Measurements from ENCODE around the gene RIMBP2.

RIMBP2 gene

DNA sequence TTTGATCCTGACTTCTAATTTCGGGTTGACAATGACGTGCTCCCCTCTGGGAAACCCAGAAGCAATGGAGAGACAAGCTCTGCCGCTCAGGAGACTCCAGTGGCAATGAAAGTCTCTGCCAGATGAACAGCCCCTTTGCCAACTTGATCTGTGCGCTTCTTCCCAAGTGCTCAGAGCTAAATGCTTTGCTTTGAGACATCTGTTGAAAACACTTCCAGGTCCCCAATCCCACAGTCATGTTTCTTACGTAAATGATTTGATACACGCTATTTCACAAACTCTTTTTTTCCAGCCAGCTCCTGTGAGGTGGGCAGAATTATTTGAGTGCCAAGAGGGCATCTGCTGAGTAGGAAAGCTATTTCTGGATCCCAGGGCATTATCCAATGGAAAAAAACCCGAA, 147.6 kb downstream of the RIMBP2 start:
- no peaks in the 10 kb centered on the region for H3K36me3 ChIP-seq (replicated peaks; ENCODE audit: low read depth, low read length)
- H3K79me2 ChIP-seq (ENCODE audit: low read length) = no peaks in the 10 kb centered on the region
- no peaks in the 10 kb centered on the region for H3K9me3 ChIP-seq (ENCODE audit: insufficient read depth, low read length)
- no peak overlapping the region for H3K4me2 ChIP-seq (ENCODE audit: low read length)
- no peaks in the 10 kb centered on the region for H3K27me3 ChIP-seq (ENCODE audit: low read depth, low read length)
- H3K4me1 ChIP-seq (ENCODE audit: low read length) = no peaks in the 10 kb centered on the region
- H2AFZ ChIP-seq (ENCODE audit: low read depth, low read length) = no peak overlapping the region
- H4K20me1 ChIP-seq (ENCODE audit: insufficient read depth, low read length) = no peaks in the 10 kb centered on the region
- no peak overlapping the region for H3K4me3 ChIP-seq (ENCODE audit: low read length)
- H3K9ac ChIP-seq (ENCODE audit: low read length) = no peak overlapping the region
- TF ChIP-seq CTCF (IDR thresholded peaks at IDR 0.05; ENCODE audit: low read depth, low read length) (no peak), EZH2phosphoT487 (IDR thresholded peaks at IDR 0.05; ENCODE audit: low read depth) (no peak)
- H3K27ac ChIP-seq (ENCODE audit: low read length) = no peak overlapping the region

- Histone ChIP-seq H3K4me2 (ENCODE audit: low read length) (no peak overlapping the region), H2AFZ (ENCODE audit: low read depth, low read length) (no peak overlapping the region), H3K9me3 (ENCODE audit: insufficient read depth, low read length) (no peaks in the 10 kb centered on the region), H3K9ac (ENCODE audit: low read length) (no peak overlapping the region), H3K79me2 (ENCODE audit: low read length) (no peaks in the 10 kb centered on the region), H3K27me3 (ENCODE audit: low read depth, low read length) (no peaks in the 10 kb centered on the region), H3K4me3 (ENCODE audit: low read length) (no peak overlapping the region), H3K4me1 (ENCODE audit: low read length) (no peaks in the 10 kb centered on the region), H3K36me3 (replicated peaks; ENCODE audit: low read depth, low read length) (no peaks in the 10 kb centered on the region), H4K20me1 (ENCODE audit: insufficient read depth, low read length) (no peaks in the 10 kb centered on the region), H3K27ac (ENCODE audit: low read length) (no peak overlapping the region)
- TF ChIP-seq EZH2phosphoT487 (IDR thresholded peaks at IDR 0.05; ENCODE audit: low read depth) (no peak), CTCF (IDR thresholded peaks at IDR 0.05; ENCODE audit: low read depth, low read length) (no peak)
Observed at GRCh38 chr12:130568041-130568440, 148.1 kb downstream of the RIMBP2 start.

GRCh38 chr12:130566446-130567155, 149.5 kb downstream of the RIMBP2 start:
- TF ChIP-seq CTCF (IDR thresholded peaks at IDR 0.05; ENCODE audit: low read depth, low read length) = no peak
- H3K4me1 ChIP-seq (ENCODE audit: low read length) = no peaks in the 10 kb centered on the region
- H3K9me3 ChIP-seq (ENCODE audit: insufficient read depth, low read length) = no peaks in the 10 kb centered on the region
- no peak overlapping the region for H3K4me3 ChIP-seq (ENCODE audit: low read length)
- H3K4me2 ChIP-seq (ENCODE audit: low read length) = no peak overlapping the region
- no peak overlapping the region for H3K9ac ChIP-seq (ENCODE audit: low read length)
- H3K27me3 ChIP-seq (ENCODE audit: low read depth, low read length) = no peaks in the 10 kb centered on the region
- H4K20me1 ChIP-seq (ENCODE audit: insufficient read depth, low read length) = no peaks in the 10 kb centered on the region
- no peaks in the 10 kb centered on the region for H3K36me3 ChIP-seq (replicated peaks; ENCODE audit: low read depth, low read length)
- H3K79me2 ChIP-seq (ENCODE audit: low read length) = no peaks in the 10 kb centered on the region
- no peak overlapping the region for H3K27ac ChIP-seq (ENCODE audit: low read length)
- no peak overlapping the region for H2AFZ ChIP-seq (ENCODE audit: low read depth, low read length)

DNA sequence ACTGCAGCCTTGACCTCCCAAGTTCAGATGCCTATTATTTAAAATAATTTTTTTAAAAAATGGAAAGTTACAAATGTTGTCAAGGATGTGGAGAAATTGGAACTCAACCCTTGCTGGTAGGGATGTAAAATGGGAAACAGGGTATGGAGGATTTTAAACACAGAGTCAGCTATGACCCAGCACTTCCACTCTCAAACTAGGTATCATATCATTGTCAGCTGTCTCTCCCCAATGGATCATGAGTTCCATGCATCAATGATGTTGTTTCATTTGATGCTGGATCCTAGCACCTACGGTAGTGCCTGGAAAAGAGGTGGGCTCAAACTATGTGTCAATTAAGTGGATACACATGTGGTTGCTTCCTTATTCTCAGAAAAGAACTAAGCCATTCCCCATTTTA, 150.9 kb downstream of the RIMBP2 start:
- Histone ChIP-seq H4K20me1 (ENCODE audit: insufficient read depth, low read length) (no peaks in the 10 kb centered on the region), H3K27me3 (ENCODE audit: low read depth, low read length) (no peaks in the 10 kb centered on the region), H3K4me2 (ENCODE audit: low read length) (no peak overlapping the region), H3K36me3 (replicated peaks; ENCODE audit: low read depth, low read length) (no peaks in the 10 kb centered on the region), H3K4me1 (ENCODE audit: low read length) (no peaks in the 10 kb centered on the region), H3K27ac (ENCODE audit: low read length) (no peak overlapping the region), H3K4me3 (ENCODE audit: low read length) (no peak overlapping the region), H3K79me2 (ENCODE audit: low read length) (no peaks in the 10 kb centered on the region), H3K9ac (ENCODE audit: low read length) (no peak overlapping the region), H3K9me3 (ENCODE audit: insufficient read depth, low read length) (no peaks in the 10 kb centered on the region), H2AFZ (ENCODE audit: low read depth, low read length) (no peak overlapping the region)
- TF ChIP-seq CTCF (IDR thresholded peaks at IDR 0.05; ENCODE audit: low read depth, low read length) (no peak), EZH2phosphoT487 (IDR thresholded peaks at IDR 0.05; ENCODE audit: low read depth) (no peak)

Data from OCI-LY3 (cell line).